Neutrophil (primary cell): Measurements from ENCODE around the gene PHKA1.

Experiments
- H3K27ac ChIP-seq: fragments of 200-600 bp; sonication (generic); 2 replicates; pipeline ENCODE4 v1.5.1; 2016; ENCODE audit warnings: mild to moderate bottlenecking, moderate library complexity
- H3K27me3 ChIP-seq: fragments of 200-600 bp; sonication (generic); 2 replicates; pipeline ENCODE4 v1.6.0; 2016; ENCODE audit warnings: mild to moderate bottlenecking
- H3K36me3 ChIP-seq: fragments of 200-600 bp; sonication (generic); 2 replicates; pipeline ENCODE4 v1.5.1; 2017
- H3K4me1 ChIP-seq, 2 experiments: fragments of 200-600 bp in 1 of 2; sonication (generic) in 1 of 2; 1 replicate in 1 of 2; 2 replicates in 1 of 2; pipeline versions ENCODE4 v1.5.1 to v1.6.1; 2013 to 2016; ENCODE audit warnings: low read depth in 1 of 2, low read length in 1 of 2, mild to moderate bottlenecking in 1 of 2, moderate library complexity in 1 of 2; ENCODE audit not compliant: control insufficient read depth in 1 of 2, insufficient read depth in 1 of 2
- H3K4me3 ChIP-seq, 2 experiments: fragments of 200-600 bp in 1 of 2; sonication (generic) in 1 of 2; 1 replicate in 1 of 2; 2 replicates in 1 of 2; pipeline ENCODE4 v1.5.1; 2013 to 2016; ENCODE audit warnings: low read depth in 1 of 2, low read length in 1 of 2, mild to moderate bottlenecking in 1 of 2, moderate library complexity in 1 of 2
- H3K9me3 ChIP-seq: fragments of 200-600 bp; sonication (generic); 2 replicates; pipeline ENCODE4 v1.5.1; 2016
- CTCF ChIP-seq: fragments of 200-600 bp; sonication (generic); IDR thresholded peaks from 2 replicates; pipeline ENCODE4 v1.5.1; 2016; ENCODE audit warnings: antibody characterized with exemption

PHKA1 gene

GRCh38 chrX:72540318-72540717 lies 173.8 kb downstream of the PHKA1 start:
- Histone ChIP-seq H3K36me3 (no peaks in the 10 kb centered on the region), H3K9me3 (no peaks in the 10 kb centered on the region), H3K4me1 (no peaks in the 10 kb centered on the region), H3K27ac (no peak overlapping the region), H3K4me3 (no peak overlapping the region), H3K27me3 (no peaks in the 10 kb centered on the region)
- TF ChIP-seq CTCF: no peak

- no peak overlapping the region for H3K4me3 ChIP-seq
- no peak overlapping the region for H3K27ac ChIP-seq
These were observed 174.3 kb downstream of the PHKA1 start for GRCh38 chrX:72539822-72540221.

GRCh38 chrX:72536542-72536941 lies 177.6 kb downstream of the PHKA1 start:
- no peaks in the 10 kb centered on the region for H3K9me3 ChIP-seq
- no peaks in the 10 kb centered on the region for H3K4me1 ChIP-seq
- no peak overlapping the region for H3K27ac ChIP-seq
- no peaks in the 10 kb centered on the region for H3K36me3 ChIP-seq
- no peak overlapping the region for H3K4me3 ChIP-seq
- no peak for TF ChIP-seq CTCF
- no peaks in the 10 kb centered on the region for H3K27me3 ChIP-seq

More at GRCh38 chrX:72539822-72540221, 174.3 kb downstream of the PHKA1 start:
- no peak for TF ChIP-seq CTCF
- no peaks in the 10 kb centered on the region for H3K9me3 ChIP-seq
- H3K36me3 ChIP-seq: no peaks in the 10 kb centered on the region
- H3K27me3 ChIP-seq: no peaks in the 10 kb centered on the region
- H3K4me1 ChIP-seq: no peaks in the 10 kb centered on the region

- Histone ChIP-seq H3K4me3 (no peak overlapping the region), H3K27me3 (no peaks in the 10 kb centered on the region), H3K4me1 (no peaks in the 10 kb centered on the region), H3K36me3 (no peaks in the 10 kb centered on the region), H3K9me3 (no peaks in the 10 kb centered on the region), H3K27ac (no peak overlapping the region)
- no peak for TF ChIP-seq CTCF
These were observed 181.7 kb downstream of the PHKA1 start for GRCh38 chrX:72532366-72532765.
